HG03025 (cell line): Measurements from ENCODE around the gene COL27A1.

Source experiments
- ATAC-seq: cut with Tn5 transposase; IDR thresholded peaks from one replicate; pipeline ENCODE4 v1.9.1; 2021; ENCODE audit warnings: mild to moderate bottlenecking, moderate library complexity; ENCODE audit not compliant: unreplicated experiment, low FRiP score

COL27A1 gene

GRCh38 chr9:114299286-114300152 is 144.2 kb downstream of the COL27A1 start:
- ATAC-seq: no peak

GRCh38 chr9:114300153-114300845 is 145.0 kb downstream of the COL27A1 start:
- ATAC-seq: no peak

GRCh38 chr9:114300846-114301797 is 145.8 kb downstream of the COL27A1 start:
- no peak for ATAC-seq

- ATAC-seq: no peak
These were observed 146.6 kb downstream of the COL27A1 start for GRCh38 chr9:114301798-114302565.

GRCh38 chr9:114302727-114303126 is 147.4 kb downstream of the COL27A1 start:
- ATAC-seq: no peak

- ATAC-seq: no peak
These were observed 148.2 kb downstream of the COL27A1 start for GRCh38 chr9:114303571-114303970.

GRCh38 chr9:114303977-114304376 is 148.6 kb downstream of the COL27A1 start:
- no peak for ATAC-seq

- ATAC-seq: no peak
These were observed 149.3 kb downstream of the COL27A1 start for GRCh38 chr9:114304416-114305188.

- ATAC-seq: no peak
These were observed 152.5 kb downstream of the COL27A1 start for GRCh38 chr9:114307899-114308267.

- ATAC-seq: no peak
These were observed 153.1 kb downstream of the COL27A1 start for GRCh38 chr9:114308361-114308950.

GRCh38 chr9:114309096-114309495 is 153.8 kb downstream of the COL27A1 start:
- no peak for ATAC-seq

GRCh38 chr9:114310471-114311450 is 155.4 kb downstream of the COL27A1 start:
- no peak for ATAC-seq

- no peak for ATAC-seq
These were observed 156.5 kb downstream of the COL27A1 start for GRCh38 chr9:114311571-114312512.

- no peak for ATAC-seq
These were observed 157.2 kb downstream of the COL27A1 start for GRCh38 chr9:114312513-114312875.

GRCh38 chr9:114313186-114313585 is 157.8 kb downstream of the COL27A1 start:
- no peak for ATAC-seq

- no peak for ATAC-seq
These were observed 159.0 kb downstream of the COL27A1 start for GRCh38 chr9:114314256-114314867.
